Measurements from ENCODE around the gene FHDC1.

Gene FHDC1

DNA sequence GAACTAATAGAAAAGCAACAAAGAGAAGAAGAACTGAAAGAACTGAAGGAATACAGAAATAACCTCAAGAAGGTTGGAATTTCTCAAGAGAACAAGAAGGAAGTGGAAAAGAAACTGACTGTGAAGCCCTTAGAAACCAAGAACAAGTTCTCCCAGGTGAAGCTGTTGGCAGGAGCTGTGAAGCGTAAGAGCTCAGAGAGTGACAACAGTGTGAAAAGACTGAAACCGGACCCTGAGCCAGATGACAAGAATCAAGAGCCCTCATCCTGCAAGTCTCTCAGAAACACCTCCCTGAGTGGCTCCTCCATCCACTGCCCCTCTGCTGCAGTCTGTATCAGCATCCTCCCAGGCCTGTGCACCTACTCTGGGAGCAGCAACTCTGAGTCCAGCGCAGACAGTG is 8.4 kb upstream of the FHDC1 start:
- H3K79me2 ChIP-seq (ENCODE audit: control insufficient read depth, low read length) = no peaks in the 10 kb centered on the region
- no peaks in the 10 kb centered on the region for H3K4me1 ChIP-seq (ENCODE audit: control insufficient read depth, low read length)
- H3K36me3 ChIP-seq (ENCODE audit: control insufficient read depth, low read length) = no peaks in the 10 kb centered on the region
- peaks cover 23% of the 10 kb centered on the region for H3K27me3 ChIP-seq (ENCODE audit: control insufficient read depth, low read length)
- no peak overlapping the region for H3K4me3 ChIP-seq (ENCODE audit: low read length)
- H3F3A ChIP-seq (ENCODE audit: control insufficient read depth, insufficient read depth) = no peaks in the 10 kb centered on the region
- no peaks in the 10 kb centered on the region for H3K9me3 ChIP-seq (ENCODE audit: control insufficient read depth, insufficient read depth, low read length)
- no peaks in the 10 kb centered on the region for H3K9me2 ChIP-seq (replicated peaks; ENCODE audit: control insufficient read depth, low read length)
- no peak overlapping the region for H3K27ac ChIP-seq (ENCODE audit: low read depth, low read length)
- TF ChIP-seq, protein P1, sequence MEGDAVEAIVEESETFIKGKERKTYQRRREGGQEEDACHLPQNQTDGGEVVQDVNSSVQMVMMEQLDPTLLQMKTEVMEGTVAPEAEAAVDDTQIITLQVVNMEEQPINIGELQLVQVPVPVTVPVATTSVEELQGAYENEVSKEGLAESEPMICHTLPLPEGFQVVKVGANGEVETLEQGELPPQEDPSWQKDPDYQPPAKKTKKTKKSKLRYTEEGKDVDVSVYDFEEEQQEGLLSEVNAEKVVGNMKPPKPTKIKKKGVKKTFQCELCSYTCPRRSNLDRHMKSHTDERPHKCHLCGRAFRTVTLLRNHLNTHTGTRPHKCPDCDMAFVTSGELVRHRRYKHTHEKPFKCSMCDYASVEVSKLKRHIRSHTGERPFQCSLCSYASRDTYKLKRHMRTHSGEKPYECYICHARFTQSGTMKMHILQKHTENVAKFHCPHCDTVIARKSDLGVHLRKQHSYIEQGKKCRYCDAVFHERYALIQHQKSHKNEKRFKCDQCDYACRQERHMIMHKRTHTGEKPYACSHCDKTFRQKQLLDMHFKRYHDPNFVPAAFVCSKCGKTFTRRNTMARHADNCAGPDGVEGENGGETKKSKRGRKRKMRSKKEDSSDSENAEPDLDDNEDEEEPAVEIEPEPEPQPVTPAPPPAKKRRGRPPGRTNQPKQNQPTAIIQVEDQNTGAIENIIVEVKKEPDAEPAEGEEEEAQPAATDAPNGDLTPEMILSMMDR (IDR thresholded peaks at IDR 0.05; ENCODE audit: low read depth, low read length, poor library complexity, severe bottlenecking) = no peak
- TF ChIP-seq EZH2phosphoT487 (IDR thresholded peaks at IDR 0.05; ENCODE audit: borderline replicate concordance, low read length) = no peak
- no peak overlapping the region for H3K4me2 ChIP-seq (ENCODE audit: low read length)
- no peaks in the 10 kb centered on the region for H4K20me1 ChIP-seq (ENCODE audit: control insufficient read depth, insufficient read depth, low read depth, low read length)

DNA sequence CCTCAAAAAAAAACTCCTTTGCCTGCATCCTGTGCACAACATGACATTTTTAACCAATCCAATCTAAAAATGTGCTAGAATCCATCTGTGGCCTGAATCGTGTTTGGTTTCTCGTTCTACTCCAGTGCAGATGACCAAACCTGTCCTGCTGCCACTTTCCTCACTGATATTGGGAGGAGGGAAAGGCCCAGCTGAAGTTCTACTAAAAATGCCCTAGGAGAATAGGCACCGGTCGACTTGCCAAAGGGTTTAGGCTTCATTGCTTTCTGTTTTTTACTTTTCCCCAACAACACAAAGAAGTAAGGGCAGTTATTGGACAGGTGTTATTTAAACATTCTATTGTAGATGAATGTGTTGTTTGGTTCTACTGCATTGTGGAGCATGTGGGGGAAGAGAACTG is 7.8 kb upstream of the FHDC1 start:
- Histone ChIP-seq H3K79me2 (ENCODE audit: control insufficient read depth, low read length) (no peaks in the 10 kb centered on the region), H3K27me3 (ENCODE audit: control insufficient read depth, low read length) (peaks cover 26% of the 10 kb centered on the region), H3K27ac (ENCODE audit: low read depth, low read length) (no peak overlapping the region), H3F3A (ENCODE audit: control insufficient read depth, insufficient read depth) (no peaks in the 10 kb centered on the region), H3K9me2 (replicated peaks; ENCODE audit: control insufficient read depth, low read length) (no peaks in the 10 kb centered on the region), H4K20me1 (ENCODE audit: control insufficient read depth, insufficient read depth, low read depth, low read length) (no peaks in the 10 kb centered on the region), H3K9me3 (ENCODE audit: control insufficient read depth, insufficient read depth, low read length) (no peaks in the 10 kb centered on the region), H3K4me3 (ENCODE audit: low read length) (no peak overlapping the region), H3K4me1 (ENCODE audit: control insufficient read depth, low read length) (no peaks in the 10 kb centered on the region), H3K4me2 (ENCODE audit: low read length) (no peak overlapping the region), H3K36me3 (ENCODE audit: control insufficient read depth, low read length) (no peaks in the 10 kb centered on the region)
- TF ChIP-seq, protein P1 (IDR thresholded peaks at IDR 0.05; ENCODE audit: low read depth, low read length, poor library complexity, severe bottlenecking) = no peak
- no peak for TF ChIP-seq EZH2phosphoT487 (IDR thresholded peaks at IDR 0.05; ENCODE audit: borderline replicate concordance, low read length)

DNA sequence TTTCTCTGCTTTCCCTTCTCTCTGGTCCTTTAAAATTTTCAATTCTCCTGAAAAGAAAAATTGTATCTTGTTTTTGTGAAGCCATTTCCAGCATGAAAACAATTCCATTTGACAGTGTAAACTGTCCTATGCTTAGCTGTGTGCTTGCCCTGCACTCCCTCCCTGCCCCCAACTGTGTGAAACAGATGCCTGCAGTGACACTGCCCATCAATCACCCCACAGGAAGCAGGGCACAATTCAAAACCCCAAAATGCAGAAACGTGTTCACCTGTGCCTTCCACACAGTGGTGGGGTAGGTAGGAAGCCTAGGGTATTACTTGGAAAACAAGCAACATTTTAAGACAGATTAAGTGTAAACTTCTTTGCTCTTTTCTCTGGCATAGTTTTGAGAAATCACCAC is 6.2 kb upstream of the FHDC1 start:
- Histone ChIP-seq H3K4me3 (ENCODE audit: low read length) (no peak overlapping the region), H3K9me2 (replicated peaks; ENCODE audit: control insufficient read depth, low read length) (no peaks in the 10 kb centered on the region), H3K4me2 (ENCODE audit: low read length) (no peak overlapping the region), H3F3A (ENCODE audit: control insufficient read depth, insufficient read depth) (no peaks in the 10 kb centered on the region), H3K36me3 (ENCODE audit: control insufficient read depth, low read length) (no peaks in the 10 kb centered on the region), H3K79me2 (ENCODE audit: control insufficient read depth, low read length) (no peaks in the 10 kb centered on the region), H3K9me3 (ENCODE audit: control insufficient read depth, insufficient read depth, low read length) (no peaks in the 10 kb centered on the region), H3K27me3 (ENCODE audit: control insufficient read depth, low read length) (peaks cover 39% of the 10 kb centered on the region), H3K27ac (ENCODE audit: low read depth, low read length) (no peak overlapping the region), H3K4me1 (ENCODE audit: control insufficient read depth, low read length) (no peaks in the 10 kb centered on the region), H4K20me1 (ENCODE audit: control insufficient read depth, insufficient read depth, low read depth, low read length) (no peaks in the 10 kb centered on the region)
- TF ChIP-seq, protein P1 (IDR thresholded peaks at IDR 0.05; ENCODE audit: low read depth, low read length, poor library complexity, severe bottlenecking) = no peak
- TF ChIP-seq EZH2phosphoT487 (IDR thresholded peaks at IDR 0.05; ENCODE audit: borderline replicate concordance, low read length) = no peak

DNA sequence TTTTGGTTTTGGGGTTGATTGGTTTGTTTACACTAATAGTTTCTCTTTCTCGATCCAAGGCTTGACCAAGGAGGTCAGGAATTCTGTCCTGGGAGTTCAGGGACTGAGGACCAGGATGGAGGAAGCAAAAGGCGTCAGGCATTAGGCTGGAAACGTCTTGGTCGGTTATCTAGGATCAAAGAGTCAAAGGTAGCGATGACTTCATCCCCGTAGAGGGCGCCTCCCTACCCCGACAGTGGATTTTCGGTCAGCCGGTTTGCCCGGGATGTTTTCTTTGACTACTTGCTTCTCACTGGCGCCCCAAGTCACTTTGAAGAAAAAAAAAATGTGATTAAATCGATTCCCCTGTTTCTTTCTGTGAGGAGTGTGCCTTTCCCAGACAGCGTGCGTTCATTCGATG is 980 bp upstream of the FHDC1 start:
- Histone ChIP-seq H3K9me2 (replicated peaks; ENCODE audit: control insufficient read depth, low read length) (no peaks in the 10 kb centered on the region), H3K9me3 (ENCODE audit: control insufficient read depth, insufficient read depth, low read length) (no peaks in the 10 kb centered on the region), H3F3A (ENCODE audit: control insufficient read depth, insufficient read depth) (no peaks in the 10 kb centered on the region), H3K79me2 (ENCODE audit: control insufficient read depth, low read length) (no peaks in the 10 kb centered on the region), H4K20me1 (ENCODE audit: control insufficient read depth, insufficient read depth, low read depth, low read length) (no peaks in the 10 kb centered on the region), H3K4me2 (ENCODE audit: low read length) (no peak overlapping the region), H3K27ac (ENCODE audit: low read depth, low read length) (no peak overlapping the region), H3K36me3 (ENCODE audit: control insufficient read depth, low read length) (no peaks in the 10 kb centered on the region), H3K4me1 (ENCODE audit: control insufficient read depth, low read length) (peaks cover 8% of the 10 kb centered on the region), H3K27me3 (ENCODE audit: control insufficient read depth, low read length) (peaks cover 74% of the 10 kb centered on the region), H3K4me3 (ENCODE audit: low read length) (no peak overlapping the region)
- TF ChIP-seq, protein P1 (IDR thresholded peaks at IDR 0.05; ENCODE audit: low read depth, low read length, poor library complexity, severe bottlenecking) = no peak
- no peak for TF ChIP-seq EZH2phosphoT487 (IDR thresholded peaks at IDR 0.05; ENCODE audit: borderline replicate concordance, low read length)
